ENCODE data around the gene VILL. TPM values are rescaled to one million over a fixed set of nuclear protein-coding genes. Genes with fewer than 3 reads are reported as not detected.

The VILL gene
- total RNA-seq = 11.4 and 12.8 TPM in 2 replicates

GRCh38 chr3:37990527-37990926, at the start of gene VILL:
VILL (plus strand) TSS chr3:37990786; CDS start chr3:37993673, 2,887 bp downstream.
- DNase-seq = no peak
- peaks cover 2% of the 10 kb centered on the region for H3K27me3 Mint-ChIP-seq
- H3K36me3 Mint-ChIP-seq (ENCODE audit: low read depth) = peaks cover 6% of the 10 kb centered on the region
- H3K4me3 Mint-ChIP-seq = no peak within 1 kb of the TSS
- intact Hi-C loops (cut with micrococcal nuclease) = no loop called here
- no peaks in the 10 kb centered on the region for H3K9me3 Mint-ChIP-seq
- peaks cover 22% of the 10 kb centered on the region for H3K4me1 Mint-ChIP-seq
- H3K27ac Mint-ChIP-seq = peak within 1 kb of the TSS; percentile 52

GRCh38 chr3:37941608-37942508, 48.7 kb upstream of the VILL start:
- Mint-ChIP-seq H3K27ac (no peak overlapping the region), H3K4me3 (no peak overlapping the region), H3K4me1 (peaks cover 4% of the 10 kb centered on the region), H3K36me3 (ENCODE audit: low read depth) (no peaks in the 10 kb centered on the region), H3K27me3 (peaks cover 7% of the 10 kb centered on the region), H3K9me3 (no peaks in the 10 kb centered on the region)
- DNase-seq = no peak
- intact Hi-C loops (cut with micrococcal nuclease) = no loop called here

DNA sequence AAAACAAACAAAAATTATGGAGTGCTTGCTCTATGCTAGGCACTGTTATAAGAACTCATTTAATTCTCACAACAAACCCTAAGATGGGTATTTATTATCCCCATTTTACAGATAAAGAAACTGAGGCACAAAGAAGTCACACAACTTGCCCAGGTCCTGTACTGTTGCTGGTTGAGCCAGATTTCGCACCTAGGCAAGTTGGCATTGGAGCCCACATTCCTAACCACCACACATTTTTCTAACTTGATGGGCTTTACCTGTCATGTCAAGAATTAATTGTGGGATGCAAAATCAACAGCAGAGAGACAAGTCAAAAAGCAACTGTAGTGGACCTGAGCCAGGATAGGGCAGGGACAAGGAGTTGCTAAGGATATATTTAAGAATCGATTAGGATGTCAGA, 47.9 kb upstream of the VILL start:
- DNase-seq = no peak
- Mint-ChIP-seq H3K27ac (no peak overlapping the region), H3K4me1 (peaks cover 4% of the 10 kb centered on the region), H3K9me3 (no peaks in the 10 kb centered on the region), H3K4me3 (no peak overlapping the region), H3K27me3 (peaks cover 7% of the 10 kb centered on the region), H3K36me3 (ENCODE audit: low read depth) (no peaks in the 10 kb centered on the region)
- intact Hi-C loops (cut with micrococcal nuclease) = no loop called here

- Mint-ChIP-seq H3K36me3 (ENCODE audit: low read depth) (no peaks in the 10 kb centered on the region), H3K4me3 (no peak overlapping the region), H3K4me1 (peaks cover 4% of the 10 kb centered on the region), H3K27me3 (peaks cover 4% of the 10 kb centered on the region), H3K9me3 (no peaks in the 10 kb centered on the region), H3K27ac (no peak overlapping the region)
- intact Hi-C loops (cut with micrococcal nuclease) = no loop called here
- no peak for DNase-seq
Measured at GRCh38 chr3:37943126-37943525, 47.5 kb upstream of the VILL start.

- Mint-ChIP-seq H3K9me3 (no peaks in the 10 kb centered on the region), H3K36me3 (ENCODE audit: low read depth) (no peaks in the 10 kb centered on the region), H3K4me1 (peaks cover 4% of the 10 kb centered on the region), H3K27ac (no peak overlapping the region), H3K27me3 (peaks cover 2% of the 10 kb centered on the region), H3K4me3 (no peak overlapping the region)
- intact Hi-C loops (cut with micrococcal nuclease) = no loop called here
- DNase-seq = no peak
Measured at GRCh38 chr3:37943631-37944314, 46.8 kb upstream of the VILL start.

- peaks cover 1% of the 10 kb centered on the region for H3K27me3 Mint-ChIP-seq
- H3K4me3 Mint-ChIP-seq = no peak overlapping the region
- no peak for DNase-seq
- no peaks in the 10 kb centered on the region for H3K36me3 Mint-ChIP-seq (ENCODE audit: low read depth)
- intact Hi-C loops (cut with micrococcal nuclease) = no loop called here
- H3K4me1 Mint-ChIP-seq = peaks cover 4% of the 10 kb centered on the region
- no peaks in the 10 kb centered on the region for H3K9me3 Mint-ChIP-seq
- no peak overlapping the region for H3K27ac Mint-ChIP-seq
Measured at GRCh38 chr3:37944391-37944842, 46.2 kb upstream of the VILL start.

- Mint-ChIP-seq H3K4me3 (no peak overlapping the region), H3K9me3 (no peaks in the 10 kb centered on the region), H3K4me1 (peaks cover 4% of the 10 kb centered on the region), H3K27ac (no peak overlapping the region), H3K27me3 (no peaks in the 10 kb centered on the region), H3K36me3 (ENCODE audit: low read depth) (no peaks in the 10 kb centered on the region)
- no peak for DNase-seq
- intact Hi-C loops (cut with micrococcal nuclease) = no loop called here
Measured at GRCh38 chr3:37945156-37945806, 45.3 kb upstream of the VILL start.

GRCh38 chr3:37945807-37946530, 44.6 kb upstream of the VILL start:
- Mint-ChIP-seq H3K27me3 (no peaks in the 10 kb centered on the region), H3K27ac (no peak overlapping the region), H3K9me3 (no peaks in the 10 kb centered on the region), H3K4me3 (no peak overlapping the region), H3K4me1 (peaks cover 4% of the 10 kb centered on the region), H3K36me3 (ENCODE audit: low read depth) (no peaks in the 10 kb centered on the region)
- intact Hi-C loops (cut with micrococcal nuclease) = no loop called here
- no peak for DNase-seq

DNA sequence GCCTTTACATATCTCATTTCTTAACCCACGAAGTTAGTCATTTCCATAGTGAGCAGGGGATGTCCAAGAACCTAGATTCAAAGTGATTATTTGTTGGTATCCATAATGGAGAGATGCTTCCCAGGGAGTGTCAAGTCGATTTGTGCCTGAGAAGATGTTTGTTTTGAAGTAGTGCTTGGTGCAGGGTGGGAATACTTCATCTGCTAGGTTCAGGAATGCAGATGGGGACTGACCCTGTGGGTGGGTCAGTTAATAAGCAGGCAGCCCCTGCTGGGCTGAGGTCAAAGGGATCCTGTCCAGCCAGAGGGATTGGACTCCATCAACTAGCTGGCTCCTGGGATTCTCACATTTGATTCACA, 44.1 kb upstream of the VILL start:
- Mint-ChIP-seq H3K27ac (no peak overlapping the region), H3K36me3 (ENCODE audit: low read depth) (no peaks in the 10 kb centered on the region), H3K27me3 (no peaks in the 10 kb centered on the region), H3K9me3 (no peaks in the 10 kb centered on the region), H3K4me3 (no peak overlapping the region), H3K4me1 (peaks cover 4% of the 10 kb centered on the region)
- intact Hi-C loops (cut with micrococcal nuclease) = no loop called here
- no peak for DNase-seq

- intact Hi-C loops (cut with micrococcal nuclease) = loop anchor here (5.0 kb wide), 1 partner anchor 43 kb away; no protein-coding TSS in a partner anchor
- DNase-seq = no peak
- peaks cover 2% of the 10 kb centered on the region for H3K36me3 Mint-ChIP-seq (ENCODE audit: low read depth)
- no peaks in the 10 kb centered on the region for H3K27me3 Mint-ChIP-seq
- H3K4me1 Mint-ChIP-seq = peaks cover 2% of the 10 kb centered on the region
- no peaks in the 10 kb centered on the region for H3K9me3 Mint-ChIP-seq
- no peak overlapping the region for H3K27ac Mint-ChIP-seq
- no peak overlapping the region for H3K4me3 Mint-ChIP-seq
Measured at GRCh38 chr3:37949866-37950265, 40.7 kb upstream of the VILL start.

DNA sequence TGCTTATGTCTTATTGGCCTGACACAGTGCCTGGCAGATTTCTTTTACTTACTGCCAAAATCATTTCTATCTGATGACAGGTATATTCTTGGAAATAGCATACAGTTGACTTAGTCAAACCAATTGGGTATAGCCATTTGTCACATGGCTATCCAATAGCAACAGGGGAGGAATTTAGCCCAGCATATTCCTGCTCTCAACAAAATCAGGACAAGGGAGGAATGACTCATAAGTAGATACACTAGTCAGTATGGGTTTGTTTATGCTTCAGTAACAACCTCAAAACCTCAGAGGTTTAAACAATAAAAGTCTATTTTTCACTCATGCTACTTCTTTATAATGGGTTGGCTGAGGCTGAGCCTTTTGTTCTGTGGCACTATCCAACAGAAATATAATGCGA, 38.0 kb upstream of the VILL start:
- DNase-seq = no peak
- H3K4me3 Mint-ChIP-seq = no peak overlapping the region
- H3K27me3 Mint-ChIP-seq = no peaks in the 10 kb centered on the region
- H3K36me3 Mint-ChIP-seq (ENCODE audit: low read depth) = peaks cover 2% of the 10 kb centered on the region
- no peak overlapping the region for H3K27ac Mint-ChIP-seq
- intact Hi-C loops (cut with micrococcal nuclease) = loop anchor here (5.0 kb wide), 1 partner anchor 45 kb away; no protein-coding TSS in a partner anchor
- peaks cover 15% of the 10 kb centered on the region for H3K4me1 Mint-ChIP-seq
- no peaks in the 10 kb centered on the region for H3K9me3 Mint-ChIP-seq

DNA sequence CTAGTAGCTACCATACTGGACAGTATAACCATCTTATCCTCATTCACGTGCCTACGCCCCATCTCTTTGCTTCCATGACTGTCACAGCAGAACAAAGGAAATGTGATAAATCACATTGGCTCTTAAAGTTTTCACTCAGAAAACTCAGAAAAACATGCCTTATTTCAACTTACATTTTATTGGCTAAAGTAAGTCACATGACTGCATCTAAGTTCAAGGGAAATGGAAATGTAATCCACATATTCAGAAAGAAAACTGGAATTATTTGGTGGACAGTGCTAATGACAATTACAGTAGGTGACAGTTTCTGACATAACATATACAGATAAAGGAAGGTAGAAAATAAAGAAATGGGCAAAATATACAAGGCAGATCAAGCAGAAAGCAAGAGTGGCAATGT, 37.4 kb upstream of the VILL start:
- peaks cover 2% of the 10 kb centered on the region for H3K36me3 Mint-ChIP-seq (ENCODE audit: low read depth)
- intact Hi-C loops (cut with micrococcal nuclease) = loop anchor here (5.0 kb wide), 1 partner anchor 46 kb away; no protein-coding TSS in a partner anchor
- no peak overlapping the region for H3K4me3 Mint-ChIP-seq
- H3K27me3 Mint-ChIP-seq = no peaks in the 10 kb centered on the region
- no peak overlapping the region for H3K27ac Mint-ChIP-seq
- DNase-seq = no peak
- no peaks in the 10 kb centered on the region for H3K9me3 Mint-ChIP-seq
- peaks cover 17% of the 10 kb centered on the region for H3K4me1 Mint-ChIP-seq

- Mint-ChIP-seq H3K27ac (no peak overlapping the region), H3K27me3 (no peaks in the 10 kb centered on the region), H3K4me1 (peaks cover 17% of the 10 kb centered on the region), H3K4me3 (no peak overlapping the region), H3K9me3 (no peaks in the 10 kb centered on the region), H3K36me3 (ENCODE audit: low read depth) (peaks cover 2% of the 10 kb centered on the region)
- DNase-seq = no peak
- intact Hi-C loops (cut with micrococcal nuclease) = loop anchor here (5.0 kb wide), 1 partner anchor 47 kb away; no protein-coding TSS in a partner anchor
Measured at GRCh38 chr3:37953707-37954394, 36.7 kb upstream of the VILL start.
